Activated naive CD4-positive, alpha-beta T cell treated with anti-CD3 and anti-CD28 coated beads for 36 hours (primary cell): ENCODE data around the gene CDYL2. TPM values are rescaled to one million over a fixed set of nuclear protein-coding genes. Genes with fewer than 3 reads are reported as not detected.

Experiments used
- CTCF ChIA-PET: fragments of 350-600 bp; sonication (Branson Sonifier 250); formaldehyde crosslinking; loops from one replicate; lab custom pipeline; 2021; ENCODE audit warnings: antibody characterized with exemption; lab: Charles Lee
- DNase-seq: peaks from one replicate; pipeline ENCODE4 v3.0.0-alpha.2; 2020
- H3K27ac Mint-ChIP-seq: one replicate; pipeline ENCODE4 v1.8.0; 2021; ENCODE audit warnings: mild to moderate bottlenecking, mixed read lengths
- H3K27me3 Mint-ChIP-seq: one replicate; pipeline ENCODE4 v1.8.0; 2021; ENCODE audit warnings: low read depth, mixed read lengths
- H3K36me3 Mint-ChIP-seq: one replicate; pipeline ENCODE4 v1.8.0; 2021; ENCODE audit warnings: low read depth, mixed read lengths
- H3K4me1 Mint-ChIP-seq: one replicate; pipeline ENCODE4 v1.8.0; 2021; ENCODE audit warnings: low read depth, mixed read lengths
- H3K4me3 Mint-ChIP-seq: one replicate; pipeline ENCODE4 v1.8.0; 2021; ENCODE audit warnings: mild to moderate bottlenecking, moderate library complexity, mixed read lengths
- H3K9me3 Mint-ChIP-seq: one replicate; pipeline ENCODE4 v1.8.0; 2021; ENCODE audit warnings: mixed read lengths
- intact Hi-C: fragments of 100-400 bp; cut with micrococcal nuclease; formaldehyde crosslinking; loops from one replicate; pipeline ENCODE4 v1.15.1; 2023
- total RNA-seq, 2 experiments: library from RNA; stranded (reverse); gene quantifications; one replicate each; pipeline ENCODE4 v1.2.3, GENCODE V29; 2021

Gene CDYL2
- 10 to 100 TPM; 10.1 to 12.7 TPM for total RNA-seq

GRCh38 chr16:80804526-80805383, at the start of gene CDYL2:
TSS of gene CDYL2 (minus strand) at chr16:80804598. CDS start at chr16:80804173, 425 bp downstream.
- intact Hi-C loops: loop anchor here (5.0 to 10.0 kb wide), 3 partner anchors 132 to 930 kb away; partner anchors contain the start of gene GAN
- Mint-ChIP-seq H3K27ac (peak within 1 kb of the TSS; percentile 80), H3K9me3 (no peaks in the 10 kb centered on the region), H3K27me3 (peaks cover 4% of the 10 kb centered on the region), H3K4me3 (peak within 1 kb of the TSS; percentile 88), H3K36me3 (peaks cover 1% of the 10 kb centered on the region), H3K4me1 (peaks cover 31% of the 10 kb centered on the region)
- peak; percentile 27 for DNase-seq
- CTCF ChIA-PET: no interaction called here

GRCh38 chr16:80852261-80852872, 48.0 kb upstream of the CDYL2 start:
- Mint-ChIP-seq H3K4me1 (no peaks in the 10 kb centered on the region), H3K36me3 (no peaks in the 10 kb centered on the region), H3K27me3 (no peaks in the 10 kb centered on the region), H3K27ac (no peak overlapping the region), H3K4me3 (no peak overlapping the region), H3K9me3 (no peaks in the 10 kb centered on the region)
- CTCF ChIA-PET: interaction anchor here (1.1 to 2.2 kb wide), 3 partner anchors 22 to 325 kb away, joined by 3 to 14 read pairs (median 7); no protein-coding TSS in a partner anchor
- peak; percentile 56 for DNase-seq
- intact Hi-C loops: loop anchor here (1.0 kb wide), 1 partner anchor 325 kb away; no protein-coding TSS in a partner anchor

GRCh38 chr16:80851831-80852230, 47.4 kb upstream of the CDYL2 start:
- Mint-ChIP-seq H3K4me3 (no peak overlapping the region), H3K4me1 (no peaks in the 10 kb centered on the region)
- CTCF ChIA-PET: interaction anchor here (0.6 to 2.2 kb wide), 4 partner anchors 22 to 812 kb away, joined by 3 to 14 read pairs (median 5); no protein-coding TSS in a partner anchor

GRCh38 chr16:80850757-80851156, 46.4 kb upstream of the CDYL2 start:
- no peaks in the 10 kb centered on the region for H3K27me3 Mint-ChIP-seq
- intact Hi-C loops: no loop called here
- no peaks in the 10 kb centered on the region for H3K36me3 Mint-ChIP-seq
- no peak overlapping the region for H3K27ac Mint-ChIP-seq
- H3K9me3 Mint-ChIP-seq: no peaks in the 10 kb centered on the region
- CTCF ChIA-PET: interaction anchor here (2.1 to 2.2 kb wide), 2 partner anchors 25 to 324 kb away, joined by 7 to 14 read pairs; no protein-coding TSS in a partner anchor
- H3K4me3 Mint-ChIP-seq: no peak overlapping the region
- DNase-seq: no peak
- no peaks in the 10 kb centered on the region for H3K4me1 Mint-ChIP-seq

More at GRCh38 chr16:80851831-80852230, 47.4 kb upstream of the CDYL2 start:
- intact Hi-C loops: loop anchor here (1.0 kb wide), 1 partner anchor 325 kb away; no protein-coding TSS in a partner anchor
- no peaks in the 10 kb centered on the region for H3K9me3 Mint-ChIP-seq
- no peaks in the 10 kb centered on the region for H3K27me3 Mint-ChIP-seq
- DNase-seq: no peak
- H3K36me3 Mint-ChIP-seq: no peaks in the 10 kb centered on the region
- H3K27ac Mint-ChIP-seq: no peak overlapping the region

GRCh38 chr16:80848862-80849261, 44.5 kb upstream of the CDYL2 start:
- Mint-ChIP-seq H3K36me3 (no peaks in the 10 kb centered on the region), H3K9me3 (peaks cover 5% of the 10 kb centered on the region), H3K27me3 (no peaks in the 10 kb centered on the region), H3K4me3 (no peak overlapping the region), H3K27ac (no peak overlapping the region), H3K4me1 (no peaks in the 10 kb centered on the region)
- CTCF ChIA-PET: interaction anchor here (0.6 to 1.1 kb wide), 2 partner anchors 16 to 322 kb away, joined by 3 read pairs; no protein-coding TSS in a partner anchor
- DNase-seq: no peak
- intact Hi-C loops: no loop called here

GRCh38 chr16:80846680-80847079, 42.3 kb upstream of the CDYL2 start:
- intact Hi-C loops: no loop called here
- Mint-ChIP-seq H3K27me3 (no peaks in the 10 kb centered on the region), H3K4me3 (no peak overlapping the region), H3K4me1 (no peaks in the 10 kb centered on the region), H3K9me3 (peaks cover 12% of the 10 kb centered on the region), H3K27ac (no peak overlapping the region), H3K36me3 (no peaks in the 10 kb centered on the region)
- DNase-seq: no peak
- CTCF ChIA-PET: no interaction called here

GRCh38 chr16:80846275-80846674, 41.9 kb upstream of the CDYL2 start:
- H3K27ac Mint-ChIP-seq: no peak overlapping the region
- H3K4me3 Mint-ChIP-seq: no peak overlapping the region
- H3K36me3 Mint-ChIP-seq: no peaks in the 10 kb centered on the region
- peaks cover 16% of the 10 kb centered on the region for H3K9me3 Mint-ChIP-seq
- no peak for DNase-seq
- intact Hi-C loops: no loop called here
- CTCF ChIA-PET: interaction anchor here (0.6 kb wide), 1 partner anchor 319 kb away, joined by 4 read pairs; no protein-coding TSS in a partner anchor
- H3K4me1 Mint-ChIP-seq: no peaks in the 10 kb centered on the region
- H3K27me3 Mint-ChIP-seq: peaks cover 3% of the 10 kb centered on the region

- intact Hi-C loops: no loop called here
- no peak for DNase-seq
- Mint-ChIP-seq H3K27me3 (peaks cover 14% of the 10 kb centered on the region), H3K36me3 (peaks cover 2% of the 10 kb centered on the region), H3K4me3 (no peak overlapping the region), H3K4me1 (no peaks in the 10 kb centered on the region), H3K9me3 (peaks cover 23% of the 10 kb centered on the region), H3K27ac (no peak overlapping the region)
- CTCF ChIA-PET: interaction anchor here (1.6 to 1.7 kb wide), 2 partner anchors 19 to 80 kb away, joined by 4 read pairs; no protein-coding TSS in a partner anchor
These were observed 40.0 kb upstream of the CDYL2 start for GRCh38 chr16:80844395-80844794.

GRCh38 chr16:80841231-80841630, 36.8 kb upstream of the CDYL2 start:
- no peak overlapping the region for H3K4me3 Mint-ChIP-seq
- CTCF ChIA-PET: no interaction called here
- H3K27ac Mint-ChIP-seq: no peak overlapping the region
- peaks cover 23% of the 10 kb centered on the region for H3K9me3 Mint-ChIP-seq
- H3K27me3 Mint-ChIP-seq: peaks cover 27% of the 10 kb centered on the region
- peaks cover 2% of the 10 kb centered on the region for H3K36me3 Mint-ChIP-seq
- H3K4me1 Mint-ChIP-seq: no peaks in the 10 kb centered on the region
- intact Hi-C loops: no loop called here
- DNase-seq: no peak

- Mint-ChIP-seq H3K4me3 (no peak overlapping the region), H3K27ac (no peak overlapping the region), H3K27me3 (peaks cover 27% of the 10 kb centered on the region), H3K36me3 (peaks cover 2% of the 10 kb centered on the region), H3K9me3 (peaks cover 14% of the 10 kb centered on the region), H3K4me1 (no peaks in the 10 kb centered on the region)
- CTCF ChIA-PET: no interaction called here
- intact Hi-C loops: no loop called here
- DNase-seq: no peak
These were observed 33.2 kb upstream of the CDYL2 start for GRCh38 chr16:80837533-80838147.

- no peak overlapping the region for H3K27ac Mint-ChIP-seq
- intact Hi-C loops: no loop called here
- peaks cover 27% of the 10 kb centered on the region for H3K27me3 Mint-ChIP-seq
- no peak for DNase-seq
- H3K4me1 Mint-ChIP-seq: no peaks in the 10 kb centered on the region
- no peak overlapping the region for H3K4me3 Mint-ChIP-seq
- peaks cover 2% of the 10 kb centered on the region for H3K36me3 Mint-ChIP-seq
- CTCF ChIA-PET: no interaction called here
- peaks cover 13% of the 10 kb centered on the region for H3K9me3 Mint-ChIP-seq
These were observed 32.4 kb upstream of the CDYL2 start for GRCh38 chr16:80836846-80837245.

GRCh38 chr16:80836202-80836601, 31.8 kb upstream of the CDYL2 start:
- no peak for DNase-seq
- Mint-ChIP-seq H3K9me3 (peaks cover 6% of the 10 kb centered on the region), H3K36me3 (peaks cover 2% of the 10 kb centered on the region), H3K27ac (no peak overlapping the region), H3K27me3 (peaks cover 23% of the 10 kb centered on the region), H3K4me1 (no peaks in the 10 kb centered on the region), H3K4me3 (no peak overlapping the region)
- intact Hi-C loops: no loop called here
- CTCF ChIA-PET: interaction anchor here (1.5 kb wide), 1 partner anchor 309 kb away, joined by 6 read pairs; no protein-coding TSS in a partner anchor
